ENCODE results near the gene DLX6.

The DLX6 gene

DNA sequence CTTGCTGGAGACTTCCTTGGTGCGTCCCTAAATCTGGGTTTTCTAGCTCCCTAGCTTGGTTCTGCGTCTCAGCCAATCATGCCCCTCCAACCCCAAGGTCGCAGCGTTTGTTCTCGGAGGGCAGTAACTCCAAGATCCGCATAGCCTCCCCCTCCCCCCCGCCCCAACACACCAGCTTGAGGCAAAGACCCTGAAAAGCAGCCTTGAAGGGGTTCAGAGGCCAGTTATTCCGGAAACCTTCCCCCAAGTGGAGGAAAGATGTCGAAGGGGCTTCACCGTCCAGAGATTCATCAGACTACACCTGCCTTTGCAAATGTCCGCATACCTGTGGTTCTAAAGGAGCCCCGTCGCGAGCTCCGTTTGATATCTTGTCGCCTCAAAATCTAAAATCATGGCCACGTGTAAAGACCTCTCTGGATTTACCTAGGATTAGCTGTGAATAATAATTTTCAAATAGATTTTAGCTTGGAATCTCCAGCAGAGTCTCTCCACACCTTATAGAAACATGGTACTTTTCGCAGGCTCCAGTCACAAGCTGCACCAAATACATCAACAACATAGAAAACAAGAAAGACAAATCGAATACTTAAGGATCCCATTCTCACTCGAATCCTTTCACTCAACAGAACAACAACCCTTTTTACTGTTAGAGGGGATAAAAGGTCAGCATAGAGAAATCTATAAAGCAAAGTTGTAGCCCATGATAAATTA lies 7.9 kb downstream of the DLX6 start:
- Histone ChIP-seq H3K4me1 (ENCODE audit: insufficient read depth, low read length) (peaks cover 27% of the 10 kb centered on the region), H3K27me3 (ENCODE audit: insufficient read depth, low read length) (peaks cover 100% of the 10 kb centered on the region), H3K4me3 (ENCODE audit: low read length) (peak overlapping the region; percentile 11; the same call in 1 of the 2 replicates), H3K9ac (ENCODE audit: low read depth, low read length) (no peak overlapping the region), H3K27ac (ENCODE audit: low read depth, low read length) (no peak overlapping the region), H3K9me3 (ENCODE audit: insufficient read depth, low read depth, low read length) (no peaks in the 10 kb centered on the region), H3K36me3 (ENCODE audit: insufficient read depth, low read length) (no peaks in the 10 kb centered on the region)
- WGBS: 3% methylated on average over 18 of the region's 20 CpGs

DNA sequence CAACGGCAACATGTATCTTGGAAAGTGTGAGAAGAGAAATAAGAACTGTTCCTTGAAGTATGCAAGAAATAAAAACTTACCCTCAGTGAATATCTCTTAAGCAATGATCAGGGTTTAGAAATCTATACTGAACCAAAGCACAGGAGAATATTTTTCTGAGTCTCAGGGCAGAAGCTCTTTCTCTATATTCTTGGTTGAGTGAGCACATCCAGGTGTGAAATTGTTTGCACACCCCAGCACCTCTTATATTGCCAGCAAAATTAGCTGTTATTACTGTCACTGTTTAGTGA lies 8.4 kb downstream of the DLX6 start:
- no peaks in the 10 kb centered on the region for H3K9me3 ChIP-seq (ENCODE audit: insufficient read depth, low read depth, low read length)
- no peak overlapping the region for H3K4me3 ChIP-seq (ENCODE audit: low read length)
- no peak overlapping the region for H3K27ac ChIP-seq (ENCODE audit: low read depth, low read length)
- H3K9ac ChIP-seq (ENCODE audit: low read depth, low read length): no peak overlapping the region
- H3K36me3 ChIP-seq (ENCODE audit: insufficient read depth, low read length): no peaks in the 10 kb centered on the region
- H3K4me1 ChIP-seq (ENCODE audit: insufficient read depth, low read length): peaks cover 27% of the 10 kb centered on the region
- peaks cover 100% of the 10 kb centered on the region for H3K27me3 ChIP-seq (ENCODE audit: insufficient read depth, low read length)
- 57% methylated on average over 1 of the region's 1 CpG for WGBS

DNA sequence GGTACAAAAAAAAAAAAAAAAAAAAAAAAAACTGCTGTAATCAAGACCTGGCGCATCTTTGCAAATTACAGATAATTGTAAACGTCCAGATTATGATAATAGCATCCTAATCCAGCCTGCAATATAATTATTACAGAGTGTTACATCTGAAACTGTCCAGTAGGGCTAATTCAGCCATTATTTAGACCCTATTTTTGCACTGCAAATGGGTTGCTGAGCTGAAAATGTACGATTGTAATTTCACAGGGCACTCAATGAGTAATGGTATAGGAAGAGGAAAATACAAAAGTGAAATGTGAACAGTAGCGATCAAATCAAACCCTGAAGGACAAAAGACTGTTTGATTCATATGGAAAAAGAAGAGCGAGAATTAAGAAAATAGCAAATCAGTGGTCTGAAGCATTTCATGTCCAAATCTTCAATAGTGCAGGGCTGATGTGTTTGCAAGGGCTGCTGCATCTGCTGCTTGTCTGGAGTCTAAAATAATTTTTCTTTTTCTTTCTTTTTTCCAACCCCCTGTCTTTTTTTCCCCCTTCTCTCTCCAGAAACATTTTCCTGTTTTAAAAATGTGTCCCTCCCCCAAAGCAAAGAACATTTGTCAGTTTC lies 8.9 kb downstream of the DLX6 start:
- Histone ChIP-seq H3K27me3 (ENCODE audit: insufficient read depth, low read length) (peaks cover 100% of the 10 kb centered on the region), H3K9ac (ENCODE audit: low read depth, low read length) (no peak overlapping the region), H3K9me3 (ENCODE audit: insufficient read depth, low read depth, low read length) (no peaks in the 10 kb centered on the region), H3K4me1 (ENCODE audit: insufficient read depth, low read length) (peaks cover 29% of the 10 kb centered on the region), H3K27ac (ENCODE audit: low read depth, low read length) (no peak overlapping the region), H3K36me3 (ENCODE audit: insufficient read depth, low read length) (no peaks in the 10 kb centered on the region), H3K4me3 (ENCODE audit: low read length) (no peak overlapping the region)
- WGBS: 29% methylated on average over 5 of the region's 5 CpGs

DNA sequence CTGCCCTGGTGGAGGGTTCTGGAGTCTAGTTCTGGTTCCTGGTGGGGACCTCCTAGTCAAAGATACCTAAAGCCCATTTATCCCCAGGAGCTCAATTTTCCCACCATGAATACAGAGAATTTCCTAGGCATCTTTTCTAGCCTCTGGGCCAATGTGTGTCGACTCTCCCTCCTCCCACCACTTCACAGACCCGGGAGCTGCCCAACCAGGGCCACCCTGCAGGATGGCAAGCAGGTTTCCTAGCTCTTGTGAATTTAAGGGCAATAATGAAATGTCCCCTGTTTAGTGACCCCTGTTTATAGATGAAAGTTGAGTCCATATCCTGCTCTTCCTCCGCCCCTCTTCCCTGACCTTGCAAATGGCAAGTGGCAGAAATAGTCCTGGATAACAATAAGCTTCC lies 9.9 kb downstream of the DLX6 start:
- Histone ChIP-seq H3K27me3 (ENCODE audit: insufficient read depth, low read length) (peaks cover 100% of the 10 kb centered on the region), H3K9ac (ENCODE audit: low read depth, low read length) (no peak overlapping the region), H3K36me3 (ENCODE audit: insufficient read depth, low read length) (no peaks in the 10 kb centered on the region), H3K9me3 (ENCODE audit: insufficient read depth, low read depth, low read length) (no peaks in the 10 kb centered on the region), H3K27ac (ENCODE audit: low read depth, low read length) (no peak overlapping the region), H3K4me3 (ENCODE audit: low read length) (no peak overlapping the region), H3K4me1 (ENCODE audit: insufficient read depth, low read length) (peaks cover 34% of the 10 kb centered on the region)
- WGBS: 10% methylated on average over 3 of the region's 3 CpGs

DNA sequence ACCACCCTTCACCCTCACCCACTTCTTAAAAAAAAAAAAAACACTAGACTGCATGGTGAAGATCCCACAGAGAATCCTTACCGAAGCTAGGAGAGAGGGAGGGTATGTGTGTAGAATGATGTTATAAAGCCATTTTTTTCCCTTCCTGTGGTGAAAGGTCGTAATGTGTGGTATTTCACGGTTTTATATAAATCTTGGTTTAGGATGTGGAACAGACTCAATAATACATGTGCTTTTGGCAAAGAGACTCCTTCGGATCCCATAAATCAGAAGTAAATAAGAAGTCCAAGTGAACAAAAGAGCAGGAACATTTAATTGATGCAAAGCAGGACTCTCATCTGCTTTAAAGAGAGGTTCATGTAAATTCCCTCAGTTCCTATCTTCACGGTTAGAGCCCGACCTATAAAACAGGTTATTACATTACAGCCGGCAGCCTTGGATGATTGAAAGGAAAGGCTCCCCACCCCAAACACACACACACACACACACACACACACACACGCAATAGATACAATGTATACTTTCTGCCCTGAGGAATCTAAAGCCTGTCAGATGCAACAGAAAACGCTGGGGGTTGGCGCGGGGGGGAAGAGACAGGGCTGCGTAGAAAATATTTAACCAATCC lies 10.5 kb downstream of the DLX6 start:
- peak overlapping the region; percentile 45 for H3K4me3 ChIP-seq (ENCODE audit: low read length)
- H3K27ac ChIP-seq (ENCODE audit: low read depth, low read length): no peak overlapping the region
- H3K4me1 ChIP-seq (ENCODE audit: insufficient read depth, low read length): peaks cover 34% of the 10 kb centered on the region
- no peak overlapping the region for H3K9ac ChIP-seq (ENCODE audit: low read depth, low read length)
- 9% methylated on average over 12 of the region's 12 CpGs for WGBS
- no peaks in the 10 kb centered on the region for H3K36me3 ChIP-seq (ENCODE audit: insufficient read depth, low read length)
- peaks cover 100% of the 10 kb centered on the region for H3K27me3 ChIP-seq (ENCODE audit: insufficient read depth, low read length)
- no peaks in the 10 kb centered on the region for H3K9me3 ChIP-seq (ENCODE audit: insufficient read depth, low read depth, low read length)

DNA sequence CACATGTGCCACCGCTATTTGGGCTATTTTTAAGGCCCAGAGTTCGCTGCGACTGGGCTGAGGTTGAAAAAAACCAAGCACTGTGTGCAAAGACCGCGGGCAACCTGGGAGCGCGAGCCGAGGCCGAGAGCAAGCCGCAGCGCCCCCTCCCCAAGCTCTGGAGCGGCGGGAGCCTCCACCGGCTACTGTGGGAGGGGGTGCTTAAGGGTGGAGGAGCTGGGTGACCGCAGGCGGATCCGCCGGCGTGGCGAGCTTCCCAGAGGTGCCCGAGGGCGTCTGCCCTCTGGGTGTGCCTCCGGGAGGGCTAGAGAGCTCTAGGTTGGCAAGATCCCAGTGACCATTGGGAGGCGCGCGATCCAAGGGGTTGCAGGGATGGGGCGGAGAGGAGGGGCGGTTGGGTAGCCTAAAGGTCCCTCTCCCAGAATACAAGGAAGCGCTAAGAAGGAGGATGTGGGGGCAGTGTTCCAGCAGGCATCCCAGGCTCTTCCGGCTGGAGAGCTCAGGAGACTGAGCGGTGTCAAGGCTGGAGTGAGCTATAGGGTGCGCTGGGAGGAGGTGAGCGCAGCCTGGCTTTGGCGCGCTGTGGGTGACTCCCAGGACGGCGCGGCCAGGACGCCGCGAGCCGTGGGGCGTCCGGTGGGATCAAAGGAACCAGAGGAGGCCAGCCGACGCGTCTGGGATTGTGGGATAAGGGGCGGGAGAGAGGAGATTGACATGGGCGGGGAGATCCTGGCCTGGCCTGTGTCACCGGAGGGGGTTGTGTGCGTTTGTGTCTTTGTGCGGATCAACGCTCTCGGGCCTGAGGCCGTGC lies 11.2 kb downstream of the DLX6 start:
- no peak overlapping the region for H3K9ac ChIP-seq (ENCODE audit: low read depth, low read length)
- H3K27me3 ChIP-seq (ENCODE audit: insufficient read depth, low read length): peaks cover 100% of the 10 kb centered on the region
- no peaks in the 10 kb centered on the region for H3K9me3 ChIP-seq (ENCODE audit: insufficient read depth, low read depth, low read length)
- no peaks in the 10 kb centered on the region for H3K36me3 ChIP-seq (ENCODE audit: insufficient read depth, low read length)
- no peak overlapping the region for H3K27ac ChIP-seq (ENCODE audit: low read depth, low read length)
- 1% methylated on average over 54 of the region's 55 CpGs for WGBS
- H3K4me3 ChIP-seq (ENCODE audit: low read length): peak overlapping the region; percentile 45
- H3K4me1 ChIP-seq (ENCODE audit: insufficient read depth, low read length): peaks cover 34% of the 10 kb centered on the region

DNA sequence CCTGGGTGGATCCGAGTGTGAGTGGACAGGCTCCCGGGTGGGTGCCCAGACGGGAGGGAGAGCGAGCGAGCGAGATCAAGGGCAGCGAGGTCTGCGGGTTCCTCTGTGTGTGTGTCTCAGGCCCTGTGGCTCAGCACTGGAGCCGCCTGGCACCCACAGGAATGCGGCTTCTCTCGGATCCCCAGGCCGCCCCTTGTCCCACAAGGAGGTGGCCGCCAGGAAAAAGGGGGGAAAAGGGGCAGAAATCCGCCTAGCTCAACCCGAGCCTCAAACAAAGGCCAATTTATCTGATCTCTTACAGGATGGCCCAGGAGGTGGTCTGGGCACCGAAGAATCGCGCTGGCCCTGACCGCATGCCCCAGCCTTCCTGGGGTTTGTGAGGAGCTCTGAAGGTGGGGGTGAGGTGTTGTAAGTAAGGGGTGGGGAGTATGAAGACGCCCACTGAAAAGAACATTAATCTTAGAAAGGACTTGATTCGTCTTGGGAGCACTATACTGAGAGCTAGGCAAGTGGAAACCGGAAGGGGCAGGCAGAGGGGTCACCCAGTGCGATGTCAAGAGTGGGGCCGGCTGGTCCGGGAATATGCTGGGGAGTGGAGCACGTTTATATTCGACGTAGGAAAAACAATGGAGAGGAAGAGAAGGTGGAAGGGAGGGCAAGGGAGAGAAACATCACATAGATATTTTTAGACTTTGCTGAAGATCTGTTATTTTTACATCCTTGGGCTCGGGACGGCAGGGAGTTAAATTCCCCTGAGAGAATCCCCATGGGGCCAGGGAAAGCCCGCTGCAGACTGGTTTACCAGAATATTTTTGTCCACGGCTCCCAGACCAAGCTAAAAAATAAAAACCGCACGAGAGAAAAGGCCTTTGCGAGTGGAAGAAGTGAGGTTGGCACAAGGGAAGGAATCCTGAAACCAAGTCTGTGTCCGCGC lies 12.1 kb downstream of the DLX6 start:
- H3K36me3 ChIP-seq (ENCODE audit: insufficient read depth, low read length): no peaks in the 10 kb centered on the region
- WGBS: 2% methylated on average over 37 of the region's 37 CpGs
- H3K4me1 ChIP-seq (ENCODE audit: insufficient read depth, low read length): peaks cover 33% of the 10 kb centered on the region
- peak overlapping the region; percentile 45 for H3K4me3 ChIP-seq (ENCODE audit: low read length)
- no peaks in the 10 kb centered on the region for H3K9me3 ChIP-seq (ENCODE audit: insufficient read depth, low read depth, low read length)
- peaks cover 100% of the 10 kb centered on the region for H3K27me3 ChIP-seq (ENCODE audit: insufficient read depth, low read length)
- no peak overlapping the region for H3K27ac ChIP-seq (ENCODE audit: low read depth, low read length)
- no peak overlapping the region for H3K9ac ChIP-seq (ENCODE audit: low read depth, low read length)

DNA sequence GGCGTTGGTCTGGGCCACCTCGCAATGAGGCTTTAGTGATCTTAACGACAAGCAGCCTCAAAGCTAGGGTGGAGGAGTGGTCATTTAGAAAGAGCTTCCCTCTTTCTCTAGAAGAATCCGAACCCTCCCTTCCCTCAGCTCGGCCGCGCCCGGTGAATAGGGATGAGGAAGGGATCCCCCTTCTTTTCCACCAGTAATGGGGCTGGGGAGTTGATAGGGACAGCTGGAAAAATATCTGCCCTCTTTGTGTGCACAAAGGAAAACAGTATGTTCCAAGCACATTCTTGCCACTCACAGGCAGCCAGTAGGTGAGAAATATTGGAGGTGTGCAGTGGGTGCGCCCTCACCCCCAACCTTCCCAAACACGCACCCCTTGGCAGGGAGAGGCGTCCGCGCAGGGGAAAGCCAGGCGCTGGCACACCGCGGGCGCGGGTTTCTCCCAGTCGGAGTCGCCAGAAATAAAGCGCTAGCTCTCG lies 12.8 kb downstream of the DLX6 start:
- WGBS: 2% methylated on average over 17 of the region's 22 CpGs
- Histone ChIP-seq H3K36me3 (ENCODE audit: insufficient read depth, low read length) (no peaks in the 10 kb centered on the region), H3K4me3 (ENCODE audit: low read length) (no peak overlapping the region; the same call in 1 of the 2 replicates), H3K27me3 (ENCODE audit: insufficient read depth, low read length) (peaks cover 100% of the 10 kb centered on the region), H3K27ac (ENCODE audit: low read depth, low read length) (no peak overlapping the region), H3K9me3 (ENCODE audit: insufficient read depth, low read depth, low read length) (no peaks in the 10 kb centered on the region), H3K4me1 (ENCODE audit: insufficient read depth, low read length) (peaks cover 30% of the 10 kb centered on the region), H3K9ac (ENCODE audit: low read depth, low read length) (no peak overlapping the region)

DNA sequence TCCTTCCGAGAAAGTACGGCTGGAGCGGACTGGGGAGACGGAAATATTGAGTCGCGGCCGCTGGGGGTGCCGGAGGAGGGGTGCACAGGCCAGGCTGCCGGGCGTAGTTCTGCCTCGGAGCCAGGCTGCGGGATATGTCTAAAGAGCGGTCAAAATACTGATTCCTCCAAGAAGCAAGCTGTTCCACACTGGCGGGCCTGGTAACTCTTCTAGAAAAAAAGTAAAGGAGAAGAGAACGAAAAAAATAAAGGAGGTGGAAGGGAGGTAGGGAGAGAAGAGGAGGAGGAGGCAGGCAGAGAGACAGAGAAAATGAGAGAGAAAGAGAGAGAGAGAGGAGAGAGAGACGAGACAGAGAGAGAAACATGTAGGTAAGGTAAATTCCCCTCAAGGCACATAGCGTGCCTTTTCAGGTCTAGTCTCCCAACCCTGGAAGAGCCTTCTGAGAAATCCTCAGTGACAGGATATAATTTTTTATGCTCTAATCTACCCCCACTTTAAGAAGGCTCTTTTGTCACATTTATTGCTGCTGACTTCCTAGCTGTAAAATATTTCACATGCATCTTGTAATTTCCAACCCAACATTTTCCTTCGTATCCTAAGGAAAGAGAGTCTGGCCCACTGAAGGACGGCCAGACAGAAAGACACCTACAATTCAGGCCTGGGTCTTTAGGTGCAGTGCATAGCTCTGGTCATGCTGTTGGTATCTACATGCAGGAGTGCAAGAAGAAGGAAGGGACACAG lies 13.6 kb downstream of the DLX6 start:
- no peak overlapping the region for H3K27ac ChIP-seq (ENCODE audit: low read depth, low read length)
- H3K4me3 ChIP-seq (ENCODE audit: low read length): no peak overlapping the region
- H3K9ac ChIP-seq (ENCODE audit: low read depth, low read length): no peak overlapping the region
- H3K36me3 ChIP-seq (ENCODE audit: insufficient read depth, low read length): no peaks in the 10 kb centered on the region
- H3K9me3 ChIP-seq (ENCODE audit: insufficient read depth, low read depth, low read length): no peaks in the 10 kb centered on the region
- H3K4me1 ChIP-seq (ENCODE audit: insufficient read depth, low read length): peaks cover 34% of the 10 kb centered on the region
- WGBS: 5% methylated on average over 19 of the region's 19 CpGs
- H3K27me3 ChIP-seq (ENCODE audit: insufficient read depth, low read length): peaks cover 100% of the 10 kb centered on the region

DNA sequence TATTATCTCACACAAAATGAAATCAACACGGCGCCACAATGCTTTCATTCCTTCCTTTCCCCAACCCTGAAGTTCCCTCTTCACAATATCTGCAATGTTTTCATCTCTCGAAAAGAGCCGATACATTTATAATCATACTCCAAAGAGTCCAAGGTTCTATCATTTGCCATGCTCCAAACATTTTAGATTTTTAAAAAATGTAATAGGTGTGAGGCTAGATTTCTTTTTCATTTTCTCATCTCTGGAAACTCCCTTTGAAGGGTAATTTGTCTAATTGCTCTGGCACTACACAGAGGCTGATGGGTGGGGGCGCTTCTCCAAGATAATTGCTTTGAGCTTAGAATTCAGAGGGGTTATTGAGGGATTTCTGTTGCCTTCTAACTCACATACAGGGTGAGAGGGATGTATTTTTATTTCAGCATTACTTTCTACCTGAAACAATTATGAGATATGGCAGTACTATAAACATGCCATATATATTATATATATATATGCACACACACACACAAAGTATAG lies 14.4 kb downstream of the DLX6 start:
- Histone ChIP-seq H3K9me3 (ENCODE audit: insufficient read depth, low read depth, low read length) (no peaks in the 10 kb centered on the region), H3K27ac (ENCODE audit: low read depth, low read length) (no peak overlapping the region), H3K9ac (ENCODE audit: low read depth, low read length) (no peak overlapping the region), H3K27me3 (ENCODE audit: insufficient read depth, low read length) (peaks cover 100% of the 10 kb centered on the region), H3K4me1 (ENCODE audit: insufficient read depth, low read length) (peaks cover 34% of the 10 kb centered on the region), H3K36me3 (ENCODE audit: insufficient read depth, low read length) (no peaks in the 10 kb centered on the region), H3K4me3 (ENCODE audit: low read length) (no peak overlapping the region)
- WGBS: 24% methylated on average over 4 of the region's 5 CpGs

Measured in HUES64 (cell line).